GM18873 (cell line): Measurements from ENCODE around the gene BMP8A.
"Not testable (repeated sequence)": the region's sequence is repeated elsewhere in the genome, so short reads cannot be mapped to it uniquely, and the experiment has no call there.

Experiments used
- ATAC-seq: cut with Tn5 transposase; IDR thresholded peaks from one replicate; pipeline ENCODE4 v1.9.1; 2021; ENCODE audit warnings: mild to moderate bottlenecking, moderate library complexity, moderate number of reproducible peaks; ENCODE audit not compliant: unreplicated experiment, low FRiP score

BMP8A gene

GRCh38 chr1:39525366-39526165, 34.1 kb downstream of the BMP8A start:
- peak; percentile 90 for ATAC-seq

DNA sequence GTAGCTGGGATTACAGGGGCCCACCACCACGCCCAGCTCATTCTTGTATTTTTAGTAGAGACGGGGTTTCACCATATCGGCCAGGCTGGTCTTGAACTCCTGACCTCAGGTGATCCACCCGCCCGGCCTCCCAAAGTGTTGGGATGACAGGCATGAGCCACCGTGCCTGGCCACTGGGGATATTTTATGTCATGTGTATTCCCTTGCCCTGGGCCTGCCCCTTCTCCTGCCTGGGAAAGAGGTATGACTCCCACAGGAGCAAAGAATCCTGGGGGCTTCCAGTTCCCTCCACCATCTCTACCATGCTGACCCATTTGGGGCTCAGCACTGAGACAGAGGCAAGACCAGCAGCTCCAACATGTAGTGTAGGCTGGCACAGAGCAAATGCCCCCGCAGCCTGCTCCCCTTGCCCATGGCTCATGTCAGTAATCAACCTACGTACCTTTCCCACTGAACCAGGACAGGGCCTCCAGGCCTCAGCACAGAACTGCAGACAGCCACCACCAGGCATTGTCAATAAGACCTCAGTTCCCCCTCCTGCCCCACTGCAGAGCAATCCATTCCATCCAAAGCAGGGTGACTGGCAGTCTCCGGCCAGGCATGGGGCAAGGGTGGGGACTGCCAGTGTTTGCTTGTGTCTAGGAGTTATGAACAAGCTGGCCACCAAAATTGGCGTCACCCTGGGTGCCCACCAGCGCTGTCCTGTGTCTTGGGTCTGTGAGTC, 35.2 kb downstream of the BMP8A start:
- no peak for ATAC-seq

DNA sequence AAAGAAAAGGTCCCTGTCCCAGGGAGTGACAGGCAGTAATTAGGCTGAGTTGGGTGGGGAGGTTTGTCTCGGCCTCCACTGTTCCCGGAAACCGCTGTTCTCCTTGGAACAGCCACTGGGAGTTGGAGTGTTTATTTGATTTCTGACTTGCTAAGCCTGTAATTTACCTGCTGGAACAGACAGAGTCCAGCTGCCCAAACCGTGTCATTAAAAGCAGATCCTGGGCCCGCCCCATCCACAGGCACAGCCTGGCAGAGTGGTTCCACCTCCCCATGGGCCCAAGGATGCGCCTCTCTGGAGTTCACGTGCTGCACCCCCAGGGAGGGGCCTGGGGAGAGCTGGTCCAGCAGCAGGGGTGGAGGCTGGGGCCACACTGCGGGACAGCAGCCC, 35.7 kb downstream of the BMP8A start:
- not testable (repeated sequence) for ATAC-seq

- no peak for ATAC-seq
Measured at GRCh38 chr1:39528082-39528481, 36.6 kb downstream of the BMP8A start.

DNA sequence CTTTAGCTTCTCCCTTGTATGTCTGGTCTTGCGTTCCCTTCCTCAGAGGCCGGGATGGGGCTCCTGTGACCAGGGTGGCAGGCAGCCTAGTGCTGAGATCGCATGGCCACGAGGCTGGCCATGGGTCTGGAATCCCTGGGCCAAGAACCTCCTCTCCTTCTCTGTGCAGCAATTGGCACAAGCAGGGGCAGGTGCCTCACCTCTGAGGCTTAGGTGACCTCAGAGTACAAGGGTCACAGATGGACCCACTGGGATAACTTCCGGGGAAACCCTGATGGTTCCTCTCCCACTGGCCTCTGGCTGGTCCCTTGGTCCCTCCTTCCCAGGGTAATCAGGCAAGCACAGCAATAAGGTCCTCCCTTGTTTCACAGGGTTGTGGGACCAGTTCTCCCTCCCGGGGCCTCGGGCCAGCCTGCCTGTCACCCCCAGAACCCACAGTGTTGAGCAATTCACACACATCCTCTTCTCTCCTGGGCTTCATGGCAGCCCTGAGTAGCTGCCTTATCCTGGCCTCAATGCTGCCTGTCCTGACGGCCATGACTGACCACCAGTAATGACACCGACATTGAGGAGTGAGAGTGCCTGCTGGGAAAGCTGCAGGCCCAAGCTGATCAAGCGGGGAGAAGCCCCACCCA, 38.6 kb downstream of the BMP8A start:
- ATAC-seq, result no peak

DNA sequence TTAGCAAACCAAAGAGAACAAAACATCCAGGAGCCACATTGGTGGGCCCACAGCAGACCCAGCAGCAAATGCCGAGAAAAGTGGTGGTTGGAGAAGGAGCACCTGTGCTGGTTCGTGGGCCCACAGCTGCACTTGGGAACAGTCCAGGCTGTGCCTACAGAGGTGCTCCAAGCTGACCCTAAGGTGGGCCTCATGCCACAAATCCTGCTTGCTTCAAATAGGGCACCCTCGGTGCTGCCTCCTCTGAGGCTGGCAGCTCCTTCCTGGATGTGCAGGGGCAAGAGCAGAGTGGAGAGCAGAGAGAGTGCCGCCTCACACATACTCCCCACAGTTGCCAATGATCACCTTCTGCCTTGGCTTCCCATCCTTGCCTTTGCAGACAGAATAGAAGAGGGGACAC, 40.1 kb downstream of the BMP8A start:
- ATAC-seq, result no peak

DNA sequence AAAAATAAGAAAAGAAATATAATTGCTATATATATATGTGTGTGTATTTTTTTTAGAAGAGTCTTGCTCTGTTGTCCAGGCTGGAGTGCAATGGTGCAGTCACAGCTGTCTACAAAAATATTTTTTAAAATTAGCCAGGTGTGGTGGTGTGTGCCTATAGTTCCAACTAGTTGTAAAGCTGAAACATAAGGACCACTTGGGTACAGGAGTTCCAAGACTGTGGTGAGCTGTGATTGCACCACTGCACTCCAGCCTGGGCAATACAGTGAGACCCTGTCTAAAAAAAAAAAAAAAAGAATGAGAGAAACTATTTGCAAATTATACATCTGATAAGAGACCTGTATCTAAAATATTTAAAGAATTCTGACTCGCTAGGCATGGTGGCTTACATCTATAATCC, 42.0 kb downstream of the BMP8A start:
- ATAC-seq, result no peak

- no peak for ATAC-seq
Measured at GRCh38 chr1:39538531-39539251, 47.3 kb downstream of the BMP8A start.

- peak; percentile 62 for ATAC-seq
Measured at GRCh38 chr1:39539252-39539790, 47.9 kb downstream of the BMP8A start.

GRCh38 chr1:39540504-39541031, 49.1 kb downstream of the BMP8A start:
- ATAC-seq, result no peak

- no peak for ATAC-seq
Measured at GRCh38 chr1:39542924-39543323, 51.5 kb downstream of the BMP8A start.

- ATAC-seq, result no peak
Measured at GRCh38 chr1:39544327-39544726, 52.9 kb downstream of the BMP8A start.

- ATAC-seq, result no peak
Measured at GRCh38 chr1:39545531-39545930, 54.1 kb downstream of the BMP8A start.

DNA sequence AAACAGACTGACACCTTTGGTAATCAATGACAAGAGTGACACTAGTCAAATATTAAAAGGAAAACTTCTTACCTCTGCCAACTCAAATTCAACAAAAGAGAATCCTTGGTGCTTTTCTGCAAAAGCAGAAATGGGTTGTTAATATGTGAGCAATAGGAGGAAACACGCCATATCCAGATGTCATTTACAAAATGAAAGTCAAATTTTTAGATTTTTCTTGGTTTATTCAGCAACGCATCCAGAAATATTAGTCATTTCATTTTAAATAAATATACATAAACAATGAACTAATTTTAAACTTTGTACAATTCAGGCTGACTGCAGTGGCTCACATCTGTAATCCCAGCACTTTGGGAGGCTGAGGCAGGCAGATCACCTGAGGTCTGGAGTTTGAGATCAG, 62.8 kb downstream of the BMP8A start:
- no peak for ATAC-seq

GRCh38 chr1:39561279-39561678, 69.8 kb downstream of the BMP8A start:
- no peak for ATAC-seq

DNA sequence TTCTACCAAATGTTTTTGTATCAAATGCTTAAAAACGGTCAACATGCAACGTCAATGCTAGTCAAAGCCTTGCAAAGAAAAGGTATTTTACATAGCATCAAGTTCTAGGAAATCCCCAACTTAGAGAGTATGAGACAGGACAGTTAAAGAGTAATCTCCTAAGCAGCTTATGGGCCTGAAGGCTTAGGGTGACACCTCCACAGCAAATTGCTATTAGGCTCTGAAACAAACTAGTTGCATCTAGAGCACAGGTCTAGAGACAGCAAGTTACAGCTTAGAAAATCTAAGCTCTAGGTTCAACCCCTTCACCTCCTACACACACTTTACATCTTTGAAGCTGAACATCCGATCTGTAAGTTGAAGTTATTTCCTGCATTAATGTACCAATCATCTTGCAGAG, 71.5 kb downstream of the BMP8A start:
- ATAC-seq, result no peak

DNA sequence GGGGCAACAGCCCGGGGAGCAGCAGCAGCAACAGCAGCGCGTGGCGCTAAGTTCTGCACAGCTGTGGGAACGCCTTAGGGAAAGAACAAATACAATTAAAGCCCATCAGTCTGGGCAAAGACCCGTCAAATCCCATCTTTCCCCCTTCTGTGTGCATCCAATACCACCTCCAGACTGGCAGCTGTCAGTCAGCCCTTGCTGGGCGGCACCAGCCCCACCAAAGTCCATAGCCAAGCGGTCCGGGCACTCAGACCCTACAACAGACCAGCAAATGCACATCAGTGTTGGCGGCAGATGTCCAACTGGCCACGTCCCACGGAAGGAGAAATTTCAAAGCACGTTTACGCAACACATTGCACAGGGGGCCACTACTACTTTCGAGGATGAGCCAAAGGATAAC, 72.2 kb downstream of the BMP8A start:
- ATAC-seq, result no peak

GRCh38 chr1:39564340-39564739, 72.9 kb downstream of the BMP8A start:
- ATAC-seq, result no peak

GRCh38 chr1:39564941-39565340, 73.5 kb downstream of the BMP8A start:
- ATAC-seq, result no peak

DNA sequence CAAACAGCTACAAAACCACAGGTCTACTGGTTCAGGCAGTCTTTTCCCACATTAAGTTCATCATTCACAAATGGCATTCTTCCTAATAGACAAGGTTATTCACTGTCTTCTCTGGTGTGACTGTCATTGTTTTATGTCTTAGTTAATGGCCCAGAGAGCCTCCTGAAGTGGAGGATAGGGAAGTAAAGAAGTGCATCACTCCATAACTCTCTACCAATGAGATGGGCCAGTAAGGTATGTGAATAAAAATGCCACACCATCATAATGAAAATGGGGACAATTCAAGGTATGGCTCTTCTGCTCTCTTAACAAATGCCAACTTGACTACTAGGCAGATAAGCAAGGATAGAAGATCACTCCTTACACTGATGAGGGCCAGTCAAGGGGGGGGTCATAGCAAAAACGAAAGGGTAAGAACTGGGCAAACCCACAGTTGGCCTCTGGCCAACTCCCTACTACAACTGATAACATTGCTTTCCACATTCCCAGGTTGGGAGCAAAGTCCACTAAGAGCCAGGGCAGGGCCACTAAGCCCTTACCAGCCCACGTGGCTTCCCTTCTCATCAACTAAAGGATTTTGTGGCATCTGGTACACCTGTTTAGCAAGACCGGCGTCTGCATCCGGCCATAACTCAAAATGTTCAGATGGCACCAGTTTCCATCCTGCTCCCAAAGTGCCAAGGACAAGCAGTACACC, 75.2 kb downstream of the BMP8A start:
- no peak for ATAC-seq
